ENCODE measurements around the gene TMED8.

- TF ChIP-seq CTCF (IDR thresholded peaks at IDR 0.05) (no peak), POLR2A (IDR thresholded peaks at IDR 0.05) (no peak)
Measured at GRCh38 chr14:77400216-77400615, 23.3 kb upstream of the TMED8 start.

Measured in body of pancreas (tissue), 4 donors.